NCI-H2227 treated with DMSO at 0.1 percent for 48 hours (cell line): ENCODE measurements around the gene CD74.

Experiments
- DNase-seq: peaks from one replicate; lab custom pipeline; 2025; lab: John Stamatoyannopoulos, UW

Gene CD74

DNA sequence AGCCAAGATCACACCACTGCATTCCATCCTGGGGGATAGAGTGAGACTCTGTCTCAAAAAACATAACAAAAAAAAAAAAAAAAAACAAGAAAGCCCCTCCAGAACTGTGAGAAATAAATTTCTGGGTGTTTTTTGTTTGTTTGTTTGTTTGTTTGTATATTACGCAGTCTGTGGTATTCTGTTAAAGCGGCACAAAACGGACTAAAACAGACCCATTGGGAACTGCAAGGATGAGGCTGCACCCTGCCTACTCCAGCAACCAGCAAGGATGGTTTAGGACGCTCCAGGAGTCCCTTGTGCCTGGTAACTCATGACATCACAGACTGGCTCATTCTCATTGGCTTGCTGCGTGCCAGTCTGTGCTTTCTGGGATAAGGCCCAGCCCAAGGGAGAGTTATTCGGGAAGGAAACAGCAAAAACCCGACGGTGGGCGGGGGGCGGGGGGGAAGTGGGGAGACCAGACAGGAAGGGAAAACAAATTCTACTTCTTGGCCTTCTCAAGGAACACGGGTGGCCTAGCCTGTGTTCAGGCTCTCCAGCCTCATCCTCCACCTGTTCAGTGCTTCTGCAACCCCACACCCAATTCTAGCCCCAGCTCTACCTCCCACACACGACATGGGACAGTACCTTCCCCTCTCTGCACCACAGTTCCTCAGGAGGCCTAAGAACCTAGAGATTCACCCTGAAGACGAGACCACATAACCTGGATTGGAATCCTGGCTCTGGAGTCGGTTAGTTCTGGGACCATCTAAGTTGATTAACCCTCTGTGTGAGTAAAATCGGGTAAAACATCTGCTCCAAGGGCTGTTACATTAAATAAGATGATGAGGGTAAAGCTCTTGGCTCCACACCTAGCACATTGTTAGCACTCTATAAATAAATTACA lies 2.8 kb downstream of the CD74 start:
- peak; percentile 80 for DNase-seq

DNA sequence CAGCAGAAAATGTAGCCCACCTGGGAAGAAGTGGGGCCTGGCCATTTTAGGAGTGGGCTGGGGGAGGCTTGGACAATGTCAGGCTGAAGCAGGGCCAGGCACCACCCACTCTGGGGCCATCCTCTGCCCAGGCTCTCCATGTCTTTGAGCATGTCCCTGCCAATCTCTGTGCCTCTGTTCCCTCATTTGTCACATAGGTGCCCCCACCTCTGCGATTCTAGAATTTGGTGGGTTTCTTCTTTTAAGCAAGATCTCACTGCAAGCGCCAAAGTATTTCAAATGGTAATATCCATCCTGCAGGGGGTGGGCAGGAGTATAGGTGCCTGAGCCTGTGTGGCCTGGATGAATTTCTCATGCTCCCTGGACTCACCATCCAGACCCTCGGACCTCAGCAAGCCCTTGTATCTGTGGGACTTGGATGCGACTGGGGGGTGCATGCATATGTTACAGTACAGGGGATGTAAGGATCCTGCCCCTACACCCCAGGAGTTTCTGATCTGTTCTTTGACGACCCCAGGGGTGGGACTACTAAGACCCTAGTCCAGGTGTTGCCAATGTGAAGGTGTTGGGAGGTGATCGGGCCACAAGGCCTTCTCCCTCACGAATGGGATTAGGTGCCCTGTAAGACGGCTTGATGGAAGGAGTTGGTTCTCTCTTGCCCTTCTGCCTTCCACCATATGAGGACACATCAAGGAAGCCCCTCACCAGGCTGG lies 4.3 kb downstream of the CD74 start:
- DNase-seq = no peak

DNA sequence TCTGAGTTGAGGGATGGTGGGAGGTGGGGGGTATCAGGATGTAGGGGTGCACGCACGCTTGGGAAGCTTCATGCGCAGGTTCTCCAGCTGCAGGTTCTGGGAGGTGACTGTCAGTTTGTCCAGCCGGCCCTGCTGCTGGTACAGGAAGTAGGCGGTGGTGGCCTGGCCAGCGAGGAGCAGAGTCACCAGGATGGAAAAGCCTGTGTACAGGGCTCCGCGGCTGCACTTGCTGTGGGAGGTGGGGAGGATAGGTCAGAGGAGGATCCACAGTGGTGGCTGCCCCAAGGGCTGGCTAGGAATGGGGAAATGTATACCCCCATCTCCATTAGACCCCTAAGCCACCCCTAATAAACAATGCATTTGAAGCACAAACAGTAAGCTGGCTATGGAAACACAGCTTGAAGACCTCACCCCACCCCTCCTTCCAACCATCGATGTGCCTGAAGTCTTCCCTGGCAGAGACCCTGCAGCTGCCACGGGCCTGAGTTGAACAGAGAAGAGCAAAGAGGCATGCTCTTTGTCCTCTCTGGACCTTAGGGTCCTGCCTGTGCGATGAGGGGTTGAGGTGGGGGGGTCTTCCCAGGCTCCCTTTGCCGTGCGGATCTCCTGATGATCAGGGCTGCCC lies 5.5 kb downstream of the CD74 start:
- DNase-seq = no peak

DNA sequence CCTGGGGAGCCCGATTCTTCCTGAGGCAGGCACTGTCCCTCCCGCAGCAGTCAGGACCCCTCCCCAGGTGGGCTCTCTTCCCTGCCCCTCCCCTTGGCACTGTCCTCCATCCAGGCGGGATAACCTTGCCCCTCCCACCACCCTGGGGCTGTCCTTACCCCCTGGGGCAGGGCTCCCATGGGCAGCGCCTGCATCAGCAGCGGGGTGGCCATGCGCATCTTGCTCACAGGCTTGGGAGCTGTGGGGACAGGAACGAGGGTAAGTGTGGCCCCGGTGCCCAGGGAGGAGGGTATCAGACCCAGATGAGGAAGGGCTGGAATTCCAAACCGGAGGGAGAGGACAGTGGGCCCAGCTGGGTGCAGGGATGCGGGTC lies 6.0 kb downstream of the CD74 start:
- DNase-seq = no peak

DNA sequence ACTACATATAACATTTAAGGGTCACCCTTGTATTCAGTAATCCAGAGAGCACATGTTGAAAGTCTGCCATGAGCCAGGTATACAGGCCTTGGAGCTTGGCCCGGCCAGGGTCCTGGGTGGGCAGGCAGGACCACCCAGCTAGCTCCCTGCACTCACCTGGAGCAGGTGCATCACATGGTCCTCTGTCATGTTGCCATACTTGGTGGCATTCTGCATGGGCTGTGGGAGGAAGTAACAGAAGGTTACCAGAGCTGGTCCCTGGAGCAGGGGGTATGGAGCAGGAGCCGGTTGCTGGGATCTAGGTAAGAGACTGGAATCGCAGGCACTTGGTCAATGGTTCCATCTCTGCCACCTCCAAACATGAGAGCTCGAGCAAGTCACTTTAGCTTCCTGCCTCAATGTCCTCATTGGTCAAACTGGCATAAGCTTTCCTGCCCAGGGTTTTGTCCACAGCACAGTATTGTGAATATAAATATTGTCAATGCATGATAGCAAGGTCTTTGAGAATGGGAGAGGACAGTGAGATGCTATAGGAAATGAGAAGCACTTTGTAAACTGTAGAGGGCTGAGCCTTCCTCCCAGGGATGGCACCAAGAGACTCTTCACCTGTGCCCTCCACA lies 6.5 kb downstream of the CD74 start:
- no peak for DNase-seq

DNA sequence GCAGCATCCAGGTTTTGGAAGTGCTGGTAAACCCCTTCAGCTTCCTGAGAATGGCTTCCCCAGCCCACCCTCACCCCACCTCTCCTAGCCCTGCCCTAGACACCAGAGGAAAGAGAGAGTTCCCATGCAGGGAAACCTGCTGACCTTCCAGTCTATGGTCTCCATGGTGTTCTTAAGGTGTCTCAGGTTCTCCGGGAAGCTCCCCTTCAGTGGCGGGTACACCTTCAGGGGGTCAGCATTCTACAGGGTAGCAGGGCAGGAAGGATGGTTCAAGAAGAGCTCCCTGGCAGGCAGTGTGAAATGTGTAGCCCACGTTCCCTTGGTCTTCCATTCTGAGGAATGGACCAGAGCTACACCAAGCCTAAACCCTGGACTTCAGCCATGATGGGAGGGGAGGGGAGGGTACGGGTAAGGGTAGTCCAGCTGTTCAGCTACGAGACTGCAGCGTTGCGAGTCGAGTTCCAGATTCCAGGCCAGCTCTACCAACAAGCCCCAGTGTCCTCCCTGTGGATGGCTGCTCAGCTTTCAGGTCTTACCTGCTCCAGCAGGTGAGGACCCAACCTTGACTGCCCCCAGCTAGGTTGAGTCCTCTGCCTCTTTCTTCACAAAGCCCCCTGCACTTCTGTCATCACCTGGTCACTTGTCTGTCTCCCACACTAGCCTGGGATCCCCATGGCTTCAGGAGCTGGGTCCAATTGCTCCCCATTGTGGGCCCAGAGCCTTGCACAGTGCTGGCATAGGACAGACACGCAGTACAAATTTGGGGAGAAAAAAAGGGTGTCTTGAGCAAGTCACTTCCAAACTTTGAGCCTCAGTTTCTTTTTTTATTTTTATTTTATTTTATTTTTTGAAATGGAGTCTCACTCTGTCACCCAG lies 7.5 kb downstream of the CD74 start:
- DNase-seq = no peak

DNA sequence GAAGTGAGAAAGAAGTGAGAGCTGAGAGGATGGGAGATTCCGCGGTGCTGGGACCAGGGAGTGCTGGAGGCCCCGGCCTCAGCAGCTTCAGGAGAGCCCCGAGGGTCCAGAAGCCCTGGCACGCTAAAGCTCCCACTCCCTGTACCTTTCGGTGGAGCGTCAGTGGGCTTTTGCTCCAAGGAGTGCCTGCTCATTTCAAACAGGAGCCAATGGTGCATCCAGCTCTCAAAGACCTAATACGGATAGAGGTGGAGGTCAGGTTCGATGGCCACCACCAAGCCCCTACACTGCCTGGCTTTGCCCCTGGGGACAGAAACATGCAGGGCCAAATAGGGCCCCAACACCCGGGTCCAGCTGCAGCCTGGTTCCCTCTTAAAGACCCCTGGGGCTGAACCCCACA lies 8.2 kb downstream of the CD74 start:
- no peak for DNase-seq

DNA sequence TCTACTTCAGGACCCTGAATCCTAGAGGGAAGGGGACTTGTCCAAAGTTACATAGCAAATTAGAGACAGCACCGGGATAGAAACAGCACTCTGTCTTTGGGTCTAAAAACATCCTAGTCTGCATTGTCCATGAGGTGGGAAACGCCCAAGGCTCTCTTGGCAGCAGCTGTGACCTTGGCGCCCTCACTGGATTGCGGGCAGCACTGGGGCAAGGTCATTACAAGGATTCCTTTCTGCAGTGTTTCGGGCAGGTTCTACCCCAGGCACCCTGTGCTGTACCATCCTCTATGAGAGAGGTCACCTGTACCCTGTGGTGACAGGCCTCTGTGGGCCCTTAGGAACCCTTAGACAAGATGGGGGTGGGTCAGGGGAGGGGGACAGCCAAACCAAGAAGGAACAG lies 8.6 kb downstream of the CD74 start:
- no peak for DNase-seq

DNA sequence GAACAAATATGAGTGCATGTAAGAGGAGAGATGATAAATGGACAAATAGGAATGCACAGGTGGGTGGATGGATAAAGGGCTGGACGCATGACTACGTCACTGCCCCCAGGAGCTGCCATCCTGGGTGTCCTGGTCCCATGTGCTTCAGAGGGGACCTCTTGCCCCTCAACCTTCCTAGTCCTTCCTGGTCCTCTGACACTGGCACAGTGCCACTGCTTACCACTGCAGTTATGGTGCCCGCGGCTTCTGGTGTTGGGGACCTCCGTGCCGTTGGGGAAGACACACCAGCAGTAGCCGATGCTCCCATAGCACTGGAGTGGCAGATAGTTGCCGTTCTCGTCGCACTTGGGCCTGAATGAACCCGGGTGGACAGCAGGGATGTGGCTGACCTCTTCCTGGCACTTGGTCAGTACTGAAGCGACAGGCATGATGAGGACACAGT lies 9.8 kb downstream of the CD74 start:
- DNase-seq = no peak

DNA sequence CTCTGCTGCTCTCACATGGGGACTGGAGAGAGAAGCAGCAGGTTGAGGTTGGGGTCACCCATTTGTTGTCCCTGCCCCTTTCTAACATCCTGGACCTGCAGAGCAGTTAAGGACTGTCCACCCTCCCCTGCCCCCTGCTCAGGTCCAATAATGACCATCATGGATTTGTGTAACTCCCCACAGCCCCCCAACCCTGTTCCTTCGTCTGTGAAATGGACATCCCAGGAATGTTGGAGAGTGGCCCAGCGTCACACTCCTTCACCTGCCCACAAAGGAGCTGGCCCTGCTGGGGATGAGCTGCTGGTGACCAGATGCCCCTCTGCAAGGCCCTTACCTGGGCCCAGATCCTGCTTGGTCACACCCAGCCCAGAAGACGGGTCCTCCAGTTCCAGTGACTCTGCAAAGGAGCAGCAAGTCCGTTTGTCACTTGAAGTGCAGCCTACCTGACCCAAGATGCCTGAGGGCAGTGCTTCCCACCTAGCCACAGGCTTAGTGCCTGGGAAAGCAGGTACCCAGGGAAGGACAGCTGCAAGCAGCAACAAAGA lies 10.4 kb downstream of the CD74 start:
- DNase-seq = no peak

DNA sequence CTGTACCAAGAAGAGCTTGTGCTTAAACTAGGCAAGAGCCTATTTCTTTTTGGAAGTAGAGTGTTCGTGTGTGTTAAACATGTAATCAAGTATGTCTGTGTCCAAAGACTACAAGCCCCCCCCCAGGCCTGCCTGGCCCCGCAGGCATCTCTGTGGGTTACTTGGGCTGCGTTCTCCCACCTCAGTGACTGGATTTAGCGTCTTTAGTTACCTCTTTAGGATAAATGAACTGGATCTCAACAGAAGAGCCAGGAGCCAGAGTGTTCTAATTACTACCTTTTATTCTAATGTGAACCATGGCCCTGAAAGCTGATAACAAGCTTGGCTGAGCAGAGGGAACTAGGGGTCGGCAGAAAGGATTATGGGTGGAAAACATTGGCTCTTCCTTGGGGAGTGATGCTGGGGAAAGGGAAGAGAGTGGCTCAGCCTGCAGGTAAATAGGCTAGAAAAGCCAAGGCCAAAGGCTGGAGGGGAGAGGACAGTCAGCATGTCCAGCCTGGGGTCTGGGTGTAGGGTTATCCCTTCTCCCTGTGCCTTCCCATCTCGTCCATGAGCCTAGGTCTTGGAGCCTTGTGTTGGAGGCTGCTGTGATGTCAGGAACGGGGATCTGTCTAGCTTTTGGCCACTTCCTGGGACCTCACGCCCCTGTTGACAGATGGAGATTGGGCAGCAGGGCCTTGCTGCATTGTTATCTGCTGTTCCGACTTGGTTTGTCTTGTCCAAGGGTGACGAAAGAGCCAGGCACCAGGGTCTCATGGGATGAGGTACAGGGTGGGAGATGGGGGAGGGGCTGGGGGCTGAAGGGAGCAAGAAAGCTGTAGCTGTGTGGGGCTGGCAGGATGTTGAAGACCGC lies 11.1 kb downstream of the CD74 start:
- no peak for DNase-seq

DNA sequence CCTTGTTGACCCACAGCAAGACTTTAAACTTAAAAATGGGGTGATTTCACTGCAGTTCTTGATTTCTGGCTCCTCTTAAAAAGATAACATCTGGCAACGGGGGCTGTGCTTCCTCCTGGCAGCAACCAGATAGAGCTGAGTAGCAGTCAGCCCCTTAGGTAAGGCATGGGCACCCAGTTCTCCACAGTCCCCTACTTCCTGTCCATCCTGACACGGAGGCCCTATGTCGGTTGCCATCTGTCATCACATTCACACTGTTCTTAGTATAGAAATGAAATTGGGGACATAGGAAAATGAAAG lies 11.7 kb downstream of the CD74 start:
- DNase-seq = no peak

DNA sequence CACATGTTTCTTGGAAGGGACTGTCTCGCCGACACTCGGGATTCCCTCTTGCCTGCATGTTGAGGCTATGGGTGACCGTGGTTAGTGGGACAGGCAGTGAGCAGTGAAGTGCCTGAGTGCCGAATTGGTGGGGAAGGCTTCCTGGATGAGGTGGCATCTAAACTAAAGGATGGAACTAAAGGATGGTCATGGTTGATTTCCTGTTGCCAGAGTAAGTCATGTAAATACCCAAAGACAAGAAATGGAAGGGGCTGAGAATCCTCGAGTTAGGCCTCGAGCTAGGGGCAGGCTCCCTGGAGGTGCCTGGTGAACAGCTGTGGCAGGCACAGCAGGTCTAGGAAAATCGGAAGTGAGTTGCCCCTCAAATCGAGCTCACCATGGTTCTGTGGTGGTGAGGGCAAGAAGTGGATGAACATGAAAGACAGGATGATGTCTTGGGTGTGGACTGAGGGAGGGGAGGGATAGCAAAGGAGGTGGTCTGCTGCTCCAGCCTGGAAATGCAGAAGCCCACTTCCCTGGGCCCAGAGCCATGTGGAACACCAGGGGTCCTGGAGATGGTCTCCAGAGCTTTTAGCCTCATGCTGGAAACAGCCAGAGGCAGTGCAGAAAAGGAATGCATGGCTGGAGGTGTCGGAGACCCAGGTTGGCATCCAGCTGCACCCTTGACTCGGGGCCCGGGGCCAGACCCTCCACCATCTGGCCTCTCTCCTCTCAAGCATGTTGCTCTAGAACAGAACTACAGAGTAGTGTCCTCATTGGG lies 12.2 kb downstream of the CD74 start:
- DNase-seq = no peak

DNA sequence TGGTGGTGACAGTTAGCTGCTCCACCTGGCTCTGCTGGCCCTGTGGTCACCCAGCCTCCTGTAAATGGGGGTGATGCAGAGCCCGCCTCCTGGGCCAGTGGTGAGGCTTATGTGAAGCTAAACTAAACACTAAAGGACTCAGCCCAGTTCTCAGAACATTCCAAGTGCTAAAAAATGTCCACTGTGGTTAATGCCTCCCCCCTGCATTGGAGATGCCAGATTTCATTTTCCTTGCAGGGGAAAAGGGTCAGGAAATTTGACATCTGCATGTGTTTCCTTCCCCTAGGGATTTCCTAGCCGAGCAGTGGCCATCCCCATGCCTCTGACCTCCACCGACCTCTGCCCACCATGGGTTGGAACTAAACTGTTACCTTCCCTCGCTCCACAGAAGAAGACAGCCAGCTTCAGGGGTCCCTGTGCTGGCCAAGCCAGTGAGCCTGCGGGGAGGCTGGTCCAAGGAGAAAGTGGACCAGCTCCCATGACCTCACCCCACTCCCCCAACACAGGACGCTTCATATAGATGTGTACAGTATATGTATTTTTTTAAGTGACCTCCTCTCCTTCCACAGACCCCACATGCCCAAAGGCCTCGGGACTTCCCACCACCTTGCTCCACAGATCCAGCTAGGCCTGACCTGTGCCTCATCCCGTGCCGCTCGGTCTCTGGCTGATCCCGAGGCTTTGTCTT lies 13.0 kb downstream of the CD74 start:
- no peak for DNase-seq

DNA sequence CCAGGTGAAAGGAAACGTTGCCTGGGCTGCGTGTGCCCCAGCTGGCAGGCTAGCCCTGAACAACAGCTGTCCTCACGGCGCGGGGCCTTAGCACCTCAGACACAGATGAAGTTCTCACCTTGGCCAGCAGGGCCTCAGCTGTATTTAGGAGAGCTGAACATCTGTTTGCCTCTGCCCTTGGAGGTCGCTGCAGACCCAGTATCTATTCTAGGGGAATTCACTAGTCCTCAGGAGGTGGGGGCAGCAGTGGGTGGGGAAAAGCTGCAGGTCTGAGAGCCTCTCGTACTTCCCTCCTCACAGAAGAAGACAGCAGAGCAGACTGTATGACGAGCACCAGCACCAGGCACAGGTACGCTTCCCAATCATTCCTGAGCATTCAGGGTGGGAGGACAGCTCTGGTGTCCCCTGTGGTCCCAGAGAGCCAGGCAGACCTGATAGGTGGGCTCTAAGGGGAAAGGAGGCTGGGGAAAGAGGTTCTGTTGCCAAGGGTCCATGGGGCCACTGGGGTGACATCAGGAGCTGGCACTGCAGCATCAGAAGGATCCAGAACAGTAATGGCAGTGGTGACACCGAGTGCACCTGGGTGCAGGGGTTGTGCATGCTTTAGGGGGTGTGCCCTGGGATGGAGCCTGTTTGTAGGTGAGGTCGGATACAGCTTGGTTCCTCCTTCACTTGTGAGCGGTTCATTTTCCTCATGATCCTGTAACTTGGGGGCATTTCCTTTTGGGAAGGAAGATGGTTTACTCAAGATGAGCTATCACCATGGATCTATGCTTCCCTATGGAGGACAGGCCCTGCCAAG lies 13.8 kb downstream of the CD74 start:
- no peak for DNase-seq

DNA sequence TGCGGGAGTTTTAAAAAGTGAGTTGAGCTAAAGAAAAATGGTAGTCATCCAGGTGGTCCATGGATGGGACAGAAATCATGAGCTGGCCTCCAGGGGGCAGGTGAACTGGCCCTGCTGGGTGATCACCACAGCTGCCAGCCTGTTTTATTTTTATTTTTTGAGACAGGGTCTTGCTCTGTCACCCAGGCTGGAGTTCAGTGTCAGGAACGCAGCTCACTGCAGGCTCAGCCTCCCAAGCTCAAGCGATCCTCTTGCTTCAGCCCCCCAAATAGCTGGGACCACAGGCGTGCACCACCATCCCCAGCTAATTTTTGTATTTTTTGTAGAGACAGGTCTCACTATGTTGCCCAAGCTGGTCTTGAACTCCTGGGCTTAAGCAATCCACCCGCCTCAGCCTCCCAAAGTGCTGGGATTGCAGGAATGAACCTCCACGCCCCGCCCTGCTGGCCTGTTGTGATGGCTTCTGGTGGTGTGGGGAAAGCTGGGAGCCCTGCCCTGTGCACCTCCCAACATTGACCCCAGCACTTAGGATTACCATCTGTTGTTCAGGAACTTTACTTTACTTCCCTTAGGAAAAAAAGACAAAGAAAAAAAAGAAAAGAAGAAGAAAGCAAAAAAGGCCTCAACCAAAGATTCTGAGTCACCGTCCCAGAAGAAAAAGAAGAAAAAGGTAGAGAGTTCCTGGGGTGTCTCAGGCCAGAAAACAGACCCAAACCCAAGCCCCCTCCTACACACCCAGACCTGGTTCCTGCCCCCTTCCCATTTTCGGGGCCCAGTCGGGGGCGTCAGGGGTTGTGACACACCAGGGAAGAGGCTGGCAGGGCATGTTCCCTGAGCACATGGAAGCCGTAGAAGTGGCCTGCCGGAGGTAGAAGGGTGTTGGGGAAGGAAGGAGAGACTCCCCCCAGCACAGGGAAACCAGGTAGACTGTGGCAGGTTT lies 14.7 kb downstream of the CD74 start:
- DNase-seq = no peak

DNA sequence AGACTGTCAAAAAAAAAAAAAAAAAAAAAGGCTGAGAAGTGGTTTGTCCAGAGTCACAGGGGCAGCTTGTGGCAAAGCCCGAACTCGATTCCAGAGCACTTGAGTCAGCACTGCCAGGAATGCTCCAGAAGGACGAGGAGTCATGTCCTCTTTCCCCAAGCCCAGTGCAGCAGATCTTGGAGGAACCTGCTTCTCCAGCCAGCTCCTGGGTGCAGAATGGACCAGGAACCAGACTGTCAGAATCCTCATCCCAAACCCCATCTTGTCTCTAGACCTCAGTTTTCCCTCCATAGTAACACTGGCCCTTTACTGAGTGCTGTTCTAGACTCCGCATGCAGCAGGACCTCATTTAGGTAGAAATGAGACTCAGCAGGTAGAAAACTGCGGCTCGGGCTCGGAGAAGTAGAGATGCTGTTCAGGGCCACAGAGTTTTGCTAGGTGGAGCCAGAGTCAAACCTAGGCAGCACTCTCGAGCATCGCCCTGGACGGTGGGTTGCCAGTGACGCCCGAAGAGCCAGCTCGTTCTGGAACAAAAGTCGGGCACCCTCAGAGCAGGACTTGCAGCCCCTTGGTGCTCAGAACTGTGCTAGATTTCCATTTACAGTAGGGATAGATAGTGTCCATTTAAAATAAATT lies 15.4 kb downstream of the CD74 start:
- DNase-seq = no peak
